ENCODE measurements around the gene ZNF574. TPM values are rescaled to one million over a fixed set of nuclear protein-coding genes. Genes with fewer than 3 reads are reported as not detected.
A peak's percentile ranks its signal among the peaks of the same experiment; 100 is the strongest.
"Not testable (repeated sequence)": the region's sequence is repeated elsewhere in the genome, so short reads cannot be mapped to it uniquely, and the experiment has no call there.

Gene ZNF574
- total and polyA plus RNA-seq, 11 donors, result 5.1 to 17.7 (median 8.7) TPM

DNA sequence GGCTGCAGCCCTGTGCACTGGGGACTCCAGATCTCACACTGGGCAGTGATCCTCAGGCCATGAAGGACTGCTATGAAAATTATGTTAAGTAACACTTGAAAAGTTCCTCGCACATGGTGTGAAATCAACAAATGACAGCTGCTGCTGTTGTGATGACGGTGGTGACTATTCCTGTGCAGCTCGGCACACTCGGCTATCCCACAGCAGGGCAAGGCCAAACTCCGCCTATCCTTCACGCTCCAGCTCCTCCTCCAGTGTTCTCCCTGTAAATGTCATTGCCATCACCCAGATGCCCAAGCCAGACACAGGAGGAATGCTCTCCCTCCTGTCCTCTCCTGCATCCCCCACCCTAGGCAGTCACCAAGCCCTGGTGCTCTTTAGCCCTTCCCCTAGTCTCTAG, 37.3 kb upstream of the ZNF574 start:
- 36 to 47% (median 44%) methylated on average over 6 of the region's 6 CpGs for WGBS, 4 donors
- DNase-seq (peak in 4 of 5 donors; percentile 74 to 91 (median 82)), ATAC-seq (peak; percentile 91 to 95 (median 94))
- Histone ChIP-seq H3K27me3 (no peaks in the 10 kb centered on the region), H3K9me3 (no peaks in the 10 kb centered on the region), H3K4me1 (peaks cover 0 to 41% (median 10%) of the 10 kb centered on the region in 12 donors), H3K36me3 (no peaks in the 10 kb centered on the region), H3K27ac (peak overlapping the region in 11 of 12 donors; percentile 24 to 94 (median 72)), H3K4me3 (no peak overlapping the region)
- peak in 1 of 2 donors; percentile 40 for TF ChIP-seq POLR2A (IDR thresholded peaks at IDR 0.05)
- TF ChIP-seq, protein P1, sequence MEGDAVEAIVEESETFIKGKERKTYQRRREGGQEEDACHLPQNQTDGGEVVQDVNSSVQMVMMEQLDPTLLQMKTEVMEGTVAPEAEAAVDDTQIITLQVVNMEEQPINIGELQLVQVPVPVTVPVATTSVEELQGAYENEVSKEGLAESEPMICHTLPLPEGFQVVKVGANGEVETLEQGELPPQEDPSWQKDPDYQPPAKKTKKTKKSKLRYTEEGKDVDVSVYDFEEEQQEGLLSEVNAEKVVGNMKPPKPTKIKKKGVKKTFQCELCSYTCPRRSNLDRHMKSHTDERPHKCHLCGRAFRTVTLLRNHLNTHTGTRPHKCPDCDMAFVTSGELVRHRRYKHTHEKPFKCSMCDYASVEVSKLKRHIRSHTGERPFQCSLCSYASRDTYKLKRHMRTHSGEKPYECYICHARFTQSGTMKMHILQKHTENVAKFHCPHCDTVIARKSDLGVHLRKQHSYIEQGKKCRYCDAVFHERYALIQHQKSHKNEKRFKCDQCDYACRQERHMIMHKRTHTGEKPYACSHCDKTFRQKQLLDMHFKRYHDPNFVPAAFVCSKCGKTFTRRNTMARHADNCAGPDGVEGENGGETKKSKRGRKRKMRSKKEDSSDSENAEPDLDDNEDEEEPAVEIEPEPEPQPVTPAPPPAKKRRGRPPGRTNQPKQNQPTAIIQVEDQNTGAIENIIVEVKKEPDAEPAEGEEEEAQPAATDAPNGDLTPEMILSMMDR (IDR thresholded peaks at IDR 0.05), result no peak
- intact Hi-C loops (cut with DNase I), result loop anchor here in 2 of 10 donors (1.0 to 5.0 kb wide), 2 partner anchors 37 to 41 kb away; no protein-coding TSS in a partner anchor

DNA sequence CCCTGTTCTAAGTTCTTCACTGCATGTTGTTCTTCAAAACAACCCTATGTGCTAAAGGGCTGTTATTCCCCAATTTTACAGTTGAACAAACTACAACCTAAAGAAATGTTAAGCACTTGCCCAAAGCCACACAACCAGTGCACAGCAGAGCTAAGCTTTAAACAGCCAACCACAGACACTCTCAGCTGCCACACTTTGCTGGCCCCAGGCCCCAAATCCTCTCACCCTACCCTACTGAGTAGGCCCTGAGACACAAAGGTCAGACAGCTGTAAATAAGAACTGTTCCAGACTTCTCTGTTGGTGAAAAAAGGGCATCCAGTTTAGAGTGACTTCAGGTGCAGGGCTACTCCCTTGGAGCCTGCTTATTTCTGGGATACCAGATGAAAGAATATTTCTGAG, 35.9 kb upstream of the ZNF574 start:
- intact Hi-C loops (cut with DNase I), result no loop called here
- H3K4me1 ChIP-seq, result peaks cover 0 to 38% (median 10%) of the 10 kb centered on the region in 12 donors
- no peaks in the 10 kb centered on the region for H3K9me3 ChIP-seq
- TF ChIP-seq POLR2A (IDR thresholded peaks at IDR 0.05), result no peak
- TF ChIP-seq, protein P1 (IDR thresholded peaks at IDR 0.05), result no peak
- ATAC-seq, result no peak
- H3K27ac ChIP-seq, result peak overlapping the region in 2 of 12 donors; percentile 88 to 94
- H3K36me3 ChIP-seq, result no peaks in the 10 kb centered on the region
- H3K4me3 ChIP-seq, result no peak overlapping the region
- no peaks in the 10 kb centered on the region for H3K27me3 ChIP-seq
- DNase-seq, result no peak

DNA sequence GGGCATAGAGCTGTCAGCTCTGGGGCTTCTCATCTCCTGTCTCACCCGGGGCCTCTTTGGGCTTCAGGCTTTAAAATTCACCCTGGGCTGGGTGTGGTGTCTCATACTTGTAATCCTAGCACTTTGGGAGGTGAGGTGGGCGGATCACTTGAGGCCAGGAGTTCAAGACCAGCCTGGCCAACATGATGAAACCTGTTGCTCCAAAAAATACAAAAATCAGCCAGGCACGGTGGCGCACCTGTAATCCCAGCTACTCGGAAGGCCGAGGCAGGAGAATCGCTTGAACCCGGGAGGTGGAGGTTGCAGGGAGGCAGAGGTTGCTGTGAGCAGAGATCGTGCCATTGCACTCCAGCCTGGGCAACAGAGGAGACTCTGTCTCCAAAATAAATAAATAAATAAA, 35.5 kb upstream of the ZNF574 start:
- DNase-seq; H3K36me3 ChIP-seq; H3K4me3 ChIP-seq; H3K9me3 ChIP-seq; H3K27me3 ChIP-seq; ATAC-seq; intact Hi-C loops (cut with DNase I): not testable (repeated sequence)
- WGBS, 4 donors, result 86 to 92% (median 90%) methylated on average over 9 of the region's 9 CpGs
- Histone ChIP-seq H3K27ac (peak overlapping the region in 2 of 12 donors; percentile 88 to 94), H3K4me1 (peaks cover 0 to 37% (median 10%) of the 10 kb centered on the region in 12 donors)

DNA sequence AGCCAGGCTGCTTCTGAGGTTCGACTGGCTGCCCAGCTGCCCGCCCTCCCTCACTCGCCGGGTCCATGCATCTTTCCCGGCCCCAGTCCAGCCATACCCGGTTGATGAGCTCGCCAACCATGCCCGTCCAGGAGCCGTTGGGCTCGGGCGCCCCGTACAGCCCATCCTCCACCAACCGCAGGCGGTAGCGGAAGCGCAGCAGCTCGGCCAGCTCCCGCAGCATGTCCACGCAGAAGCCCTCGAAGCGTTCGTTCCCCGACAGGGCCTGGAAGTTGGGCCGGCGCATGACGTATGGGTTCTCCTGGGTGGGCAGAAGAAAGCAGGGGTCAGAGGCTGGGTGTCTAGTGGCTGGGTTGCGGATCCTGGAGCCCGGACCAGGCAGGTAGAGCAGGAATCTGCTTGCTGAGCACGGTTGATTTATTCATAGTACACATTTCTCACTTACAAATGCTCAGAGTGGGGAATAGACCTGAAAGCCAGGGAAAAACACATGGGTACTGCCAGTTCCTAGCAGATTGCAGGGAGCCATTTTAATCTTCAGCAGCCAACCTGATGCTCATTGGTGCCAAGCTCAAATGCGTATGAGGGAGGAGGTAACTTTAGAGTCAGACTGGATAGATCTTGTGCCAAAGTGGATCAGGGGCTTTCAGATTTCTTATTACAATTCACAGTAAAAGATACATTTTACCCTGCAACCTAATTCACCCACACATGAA, 33.4 kb upstream of the ZNF574 start:
- peak overlapping the region in 4 of 12 donors; percentile 20 to 49 (median 45) for H3K27ac ChIP-seq
- H3K4me3 ChIP-seq, result no peak overlapping the region
- no peaks in the 10 kb centered on the region for H3K9me3 ChIP-seq
- peaks cover 0 to 31% (median 8%) of the 10 kb centered on the region in 12 donors for H3K4me1 ChIP-seq
- TF ChIP-seq POLR2A (IDR thresholded peaks at IDR 0.05), result no peak
- TF ChIP-seq, protein P1 (IDR thresholded peaks at IDR 0.05), result no peak
- no peaks in the 10 kb centered on the region for H3K27me3 ChIP-seq
- WGBS, 4 donors, result 86 to 93% (median 89%) methylated on average over 16 to 30 of the region's 30 CpGs
- DNase-seq, result no peak
- intact Hi-C loops (cut with DNase I), result no loop called here
- no peak for ATAC-seq
- H3K36me3 ChIP-seq, result no peaks in the 10 kb centered on the region
